Upper lobe of left lung (tissue), 4 donors: ENCODE data around the gene MAN1A1.

Source experiments
- POLR2AphosphoS5 ChIP-seq, 2 donors: sonication (generic); formaldehyde crosslinking; IDR thresholded peaks; one replicate each; pipeline ENCODE4 v1.5.1; 2017; ENCODE audit warnings: antibody characterized with exemption in 2 of 2
- TF ChIP-seq, protein P1 (sequence below), 6 experiments: fragments of 450-650 bp in 4 of 6; fragments of 200-600 bp in 2 of 6; sonication (generic) in 2 of 6; IDR thresholded peaks; one replicate each; pipeline ENCODE4 v1.5.1; 2016 to 2019; ENCODE audit warnings: antibody characterized with exemption in 6 of 6

DNA sequence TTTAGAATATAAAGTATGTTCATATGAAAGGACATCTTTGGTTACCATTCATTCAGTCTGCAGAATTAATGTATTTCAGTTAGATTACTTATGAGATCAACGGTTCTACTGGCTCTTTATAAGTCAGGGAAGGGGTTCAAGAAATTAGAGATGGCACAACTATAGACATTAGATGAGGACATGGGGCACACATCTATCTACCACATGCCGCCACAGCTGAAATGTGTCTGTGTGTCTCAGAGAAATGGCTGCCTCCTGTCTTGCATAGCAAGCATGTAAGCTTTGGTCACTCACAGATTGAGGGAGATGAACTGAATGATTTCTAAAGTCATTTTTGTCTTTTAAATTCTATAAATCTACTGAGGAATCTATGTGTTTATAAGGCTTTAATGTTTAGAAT is 142.2 kb downstream of the MAN1A1 start:
- TF ChIP-seq, protein P1, sequence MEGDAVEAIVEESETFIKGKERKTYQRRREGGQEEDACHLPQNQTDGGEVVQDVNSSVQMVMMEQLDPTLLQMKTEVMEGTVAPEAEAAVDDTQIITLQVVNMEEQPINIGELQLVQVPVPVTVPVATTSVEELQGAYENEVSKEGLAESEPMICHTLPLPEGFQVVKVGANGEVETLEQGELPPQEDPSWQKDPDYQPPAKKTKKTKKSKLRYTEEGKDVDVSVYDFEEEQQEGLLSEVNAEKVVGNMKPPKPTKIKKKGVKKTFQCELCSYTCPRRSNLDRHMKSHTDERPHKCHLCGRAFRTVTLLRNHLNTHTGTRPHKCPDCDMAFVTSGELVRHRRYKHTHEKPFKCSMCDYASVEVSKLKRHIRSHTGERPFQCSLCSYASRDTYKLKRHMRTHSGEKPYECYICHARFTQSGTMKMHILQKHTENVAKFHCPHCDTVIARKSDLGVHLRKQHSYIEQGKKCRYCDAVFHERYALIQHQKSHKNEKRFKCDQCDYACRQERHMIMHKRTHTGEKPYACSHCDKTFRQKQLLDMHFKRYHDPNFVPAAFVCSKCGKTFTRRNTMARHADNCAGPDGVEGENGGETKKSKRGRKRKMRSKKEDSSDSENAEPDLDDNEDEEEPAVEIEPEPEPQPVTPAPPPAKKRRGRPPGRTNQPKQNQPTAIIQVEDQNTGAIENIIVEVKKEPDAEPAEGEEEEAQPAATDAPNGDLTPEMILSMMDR (IDR thresholded peaks at IDR 0.05) = no peak
- no peak for TF ChIP-seq POLR2AphosphoS5 (IDR thresholded peaks at IDR 0.05)
